HepG2 (cell line): ENCODE data around the gene FAH. TPM values are rescaled to one million over a fixed set of nuclear protein-coding genes. Genes with fewer than 3 reads are reported as not detected.

Source experiments
- AHR ChIP-seq: IDR thresholded peaks from 2 replicates; pipeline ENCODE4 v1.6.1; 2018; ENCODE audit warnings: missing genetic modification reagents, missing compliant biosample characterization
- ARID5B ChIP-seq: IDR thresholded peaks from 2 replicates; pipeline ENCODE4 v1.4.0; 2020; ENCODE audit warnings: mild to moderate bottlenecking, missing genetic modification reagents
- ATF1 ChIP-seq: IDR thresholded peaks from 2 replicates; pipeline ENCODE4 v1.6.1; 2016; ENCODE audit warnings: mild to moderate bottlenecking, control low read depth
- MTF1 ChIP-seq: sonication (generic); formaldehyde crosslinking; IDR thresholded peaks from 2 replicates; pipeline ENCODE4 v1.5.0; 2020; ENCODE audit warnings: missing genetic modification reagents
- POLR2AphosphoS2 ChIP-seq: IDR thresholded peaks from 2 replicates; pipeline ENCODE4 v1.6.1; 2011; ENCODE audit warnings: low read depth, low read length, improper control_type of control experiment
- RNF2 ChIP-seq: fragments of 450-650 bp; conservative IDR thresholded peaks from 2 replicates; pipeline ENCODE4 v1.6.1; 2016; ENCODE audit warnings: low read depth
- SMAD1 ChIP-seq: sonication (generic); formaldehyde crosslinking; IDR thresholded peaks from 2 replicates; pipeline ENCODE4 v1.4.0; 2020; ENCODE audit warnings: missing genetic modification reagents, low read depth, mild to moderate bottlenecking, borderline replicate concordance
- SMC3 ChIP-seq: IDR thresholded peaks from 2 replicates; pipeline ENCODE4 v1.6.1; 2011; ENCODE audit warnings: low read length, improper control_type of control experiment
- TBL1XR1 ChIP-seq: fragments of 150-350 bp; IDR thresholded peaks from 2 replicates; pipeline ENCODE4 v1.6.1; 2014; ENCODE audit warnings: borderline replicate concordance, low read length; ENCODE audit not compliant: partially characterized antibody
- ZBTB21 ChIP-seq: sonication (generic); formaldehyde crosslinking; IDR thresholded peaks from 2 replicates; pipeline ENCODE4 v1.4.0; 2020; ENCODE audit warnings: missing genetic modification reagents
- ZNF280B ChIP-seq: sonication (generic); formaldehyde crosslinking; IDR thresholded peaks from 2 replicates; pipeline ENCODE4 v1.5.0; 2020; ENCODE audit warnings: missing genetic modification reagents, mild to moderate bottlenecking, borderline replicate concordance
- ZNF761 ChIP-seq: sonication (generic); formaldehyde crosslinking; conservative IDR thresholded peaks from 2 replicates; pipeline ENCODE4 v1.4.0; 2020; ENCODE audit warnings: mild to moderate bottlenecking, missing genetic modification reagents
- polyA plus RNA-seq, 8 experiments: library from polyadenylated mRNA; depleted of rRNA in 3 of 8; stranded (reverse) in 7 of 8; unstranded in 1 of 8; fragments of >200 nt; fragmentation: Illumina TruSeq in 4 of 8; extraction: Trizol in 4 of 8; gene quantifications; 2 replicates each; pipeline versions ENCODE4 v1.2.1 to v1.2.3, GENCODE V29; 2011 to 2016; ENCODE audit warnings: low read depth in 4 of 8, missing spikeins in 1 of 8, mixed read lengths in 1 of 8; ENCODE audit not compliant: insufficient read depth in 1 of 8
- total RNA-seq, 5 experiments: library from RNA; depleted of rRNA; stranded (reverse); fragments of >200 nt; fragmentation: Illumina TruSeq; extraction: Trizol; gene quantifications; 2 replicates each; pipeline ENCODE4 v1.2.3, GENCODE V29; 2016; ENCODE audit warnings: low read depth in 1 of 5
- TF ChIP-seq, protein P1 (sequence below): sonication (generic); formaldehyde crosslinking; IDR thresholded peaks from 2 replicates; pipeline ENCODE4 v1.4.0; 2020; ENCODE audit warnings: missing genetic modification reagents
- TF ChIP-seq, protein P2 (sequence below): sonication (generic); formaldehyde crosslinking; IDR thresholded peaks from 2 replicates; pipeline ENCODE4 v1.4.0; 2020; ENCODE audit warnings: missing genetic modification reagents, borderline replicate concordance
- TF ChIP-seq, protein P3 (sequence below): sonication (generic); formaldehyde crosslinking; IDR thresholded peaks from 2 replicates; pipeline ENCODE4 v1.5.1; 2020; ENCODE audit warnings: missing genetic modification reagents, mild to moderate bottlenecking, borderline replicate concordance

FAH gene
- total and polyA plus RNA-seq, 2 of the 13 experiments (the other 11 are each of a cell fraction or from before 2014, with no cell fraction given), result 36.6 to 75.0 TPM

DNA sequence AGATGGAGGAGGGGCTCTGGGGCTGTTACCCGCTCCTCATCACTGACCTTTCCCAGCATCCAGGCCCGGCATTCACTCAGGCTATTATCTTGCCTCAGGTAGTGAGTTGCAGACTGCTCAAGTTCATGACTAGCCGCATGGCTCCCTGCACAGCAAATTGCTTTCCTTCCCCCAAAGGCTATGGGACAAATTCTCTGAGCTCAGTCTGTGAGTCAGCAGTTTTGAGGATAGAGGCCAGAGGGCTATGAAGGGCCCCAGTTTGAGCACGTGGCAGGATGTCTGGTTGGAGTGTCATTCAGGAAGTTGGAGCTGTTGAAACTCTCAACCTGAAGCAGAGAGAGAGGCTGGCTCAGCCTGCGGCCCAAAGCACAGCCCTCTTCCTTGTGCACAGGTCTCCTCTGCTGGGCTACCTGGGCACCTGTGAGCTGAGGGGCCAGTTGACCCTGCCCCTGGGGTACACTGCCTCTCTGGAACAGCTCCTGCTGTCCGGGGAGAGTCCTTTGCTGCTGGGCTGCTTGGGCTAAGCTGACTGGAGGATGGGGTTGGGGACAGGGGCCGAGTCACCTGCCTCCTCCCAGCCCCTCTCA is 7.9 kb downstream of the FAH start (continued):
- TF ChIP-seq ARID5B (CRISPR knock-in tag) (peak; percentile 85), RNF2 (peak; percentile 70), POLR2AphosphoS2 (no peak), SMAD1 (CRISPR knock-in tag) (no peak), ATF1 (no peak), ZBTB21 (CRISPR knock-in tag) (no peak), MTF1 (CRISPR knock-in tag) (no peak), AHR (CRISPR knock-in tag) (no peak), ZNF761 (CRISPR knock-in tag) (no peak), TBL1XR1 (peak; percentile 87), ZNF280B (no peak), SMC3 (no peak)
- TF ChIP-seq, protein P1, sequence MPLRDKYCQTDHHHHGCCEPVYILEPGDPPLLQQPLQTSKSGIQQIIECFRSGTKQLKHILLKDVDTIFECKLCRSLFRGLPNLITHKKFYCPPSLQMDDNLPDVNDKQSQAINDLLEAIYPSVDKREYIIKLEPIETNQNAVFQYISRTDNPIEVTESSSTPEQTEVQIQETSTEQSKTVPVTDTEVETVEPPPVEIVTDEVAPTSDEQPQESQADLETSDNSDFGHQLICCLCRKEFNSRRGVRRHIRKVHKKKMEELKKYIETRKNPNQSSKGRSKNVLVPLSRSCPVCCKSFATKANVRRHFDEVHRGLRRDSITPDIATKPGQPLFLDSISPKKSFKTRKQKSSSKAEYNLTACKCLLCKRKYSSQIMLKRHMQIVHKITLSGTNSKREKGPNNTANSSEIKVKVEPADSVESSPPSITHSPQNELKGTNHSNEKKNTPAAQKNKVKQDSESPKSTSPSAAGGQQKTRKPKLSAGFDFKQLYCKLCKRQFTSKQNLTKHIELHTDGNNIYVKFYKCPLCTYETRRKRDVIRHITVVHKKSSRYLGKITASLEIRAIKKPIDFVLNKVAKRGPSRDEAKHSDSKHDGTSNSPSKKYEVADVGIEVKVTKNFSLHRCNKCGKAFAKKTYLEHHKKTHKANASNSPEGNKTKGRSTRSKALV (CRISPR knock-in tag), result no peak
- TF ChIP-seq, protein P2, sequence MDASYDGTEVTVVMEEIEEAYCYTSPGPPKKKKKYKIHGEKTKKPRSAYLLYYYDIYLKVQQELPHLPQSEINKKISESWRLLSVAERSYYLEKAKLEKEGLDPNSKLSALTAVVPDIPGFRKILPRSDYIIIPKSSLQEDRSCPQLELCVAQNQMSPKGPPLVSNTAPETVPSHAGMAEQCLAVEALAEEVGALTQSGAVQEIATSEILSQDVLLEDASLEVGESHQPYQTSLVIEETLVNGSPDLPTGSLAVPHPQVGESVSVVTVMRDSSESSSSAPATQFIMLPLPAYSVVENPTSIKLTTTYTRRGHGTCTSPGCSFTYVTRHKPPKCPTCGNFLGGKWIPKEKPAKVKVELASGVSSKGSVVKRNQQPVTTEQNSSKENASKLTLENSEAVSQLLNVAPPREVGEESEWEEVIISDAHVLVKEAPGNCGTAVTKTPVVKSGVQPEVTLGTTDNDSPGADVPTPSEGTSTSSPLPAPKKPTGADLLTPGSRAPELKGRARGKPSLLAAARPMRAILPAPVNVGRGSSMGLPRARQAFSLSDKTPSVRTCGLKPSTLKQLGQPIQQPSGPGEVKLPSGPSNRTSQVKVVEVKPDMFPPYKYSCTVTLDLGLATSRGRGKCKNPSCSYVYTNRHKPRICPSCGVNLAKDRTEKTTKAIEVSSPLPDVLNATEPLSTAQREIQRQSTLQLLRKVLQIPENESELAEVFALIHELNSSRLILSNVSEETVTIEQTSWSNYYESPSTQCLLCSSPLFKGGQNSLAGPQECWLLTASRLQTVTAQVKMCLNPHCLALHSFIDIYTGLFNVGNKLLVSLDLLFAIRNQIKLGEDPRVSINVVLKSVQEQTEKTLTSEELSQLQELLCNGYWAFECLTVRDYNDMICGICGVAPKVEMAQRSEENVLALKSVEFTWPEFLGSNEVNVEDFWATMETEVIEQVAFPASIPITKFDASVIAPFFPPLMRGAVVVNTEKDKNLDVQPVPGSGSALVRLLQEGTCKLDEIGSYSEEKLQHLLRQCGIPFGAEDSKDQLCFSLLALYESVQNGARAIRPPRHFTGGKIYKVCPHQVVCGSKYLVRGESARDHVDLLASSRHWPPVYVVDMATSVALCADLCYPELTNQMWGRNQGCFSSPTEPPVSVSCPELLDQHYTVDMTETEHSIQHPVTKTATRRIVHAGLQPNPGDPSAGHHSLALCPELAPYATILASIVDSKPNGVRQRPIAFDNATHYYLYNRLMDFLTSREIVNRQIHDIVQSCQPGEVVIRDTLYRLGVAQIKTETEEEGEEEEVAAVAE (CRISPR knock-in tag), result 0 out of 2 replicates have a peak, but pooled peaks have one; percentile 49
- TF ChIP-seq, protein P3, sequence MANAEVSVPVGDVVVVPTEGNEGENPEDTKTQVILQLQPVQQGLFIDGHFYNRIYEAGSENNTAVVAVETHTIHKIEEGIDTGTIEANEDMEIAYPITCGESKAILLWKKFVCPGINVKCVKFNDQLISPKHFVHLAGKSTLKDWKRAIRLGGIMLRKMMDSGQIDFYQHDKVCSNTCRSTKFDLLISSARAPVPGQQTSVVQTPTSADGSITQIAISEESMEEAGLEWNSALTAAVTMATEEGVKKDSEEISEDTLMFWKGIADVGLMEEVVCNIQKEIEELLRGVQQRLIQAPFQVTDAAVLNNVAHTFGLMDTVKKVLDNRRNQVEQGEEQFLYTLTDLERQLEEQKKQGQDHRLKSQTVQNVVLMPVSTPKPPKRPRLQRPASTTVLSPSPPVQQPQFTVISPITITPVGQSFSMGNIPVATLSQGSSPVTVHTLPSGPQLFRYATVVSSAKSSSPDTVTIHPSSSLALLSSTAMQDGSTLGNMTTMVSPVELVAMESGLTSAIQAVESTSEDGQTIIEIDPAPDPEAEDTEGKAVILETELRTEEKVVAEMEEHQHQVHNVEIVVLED (CRISPR knock-in tag), result no peak
